GM12874 (cell line): ENCODE data around the gene EFCAB6.

Experiments
- TF ChIP-seq, protein P1 (sequence below): IDR thresholded peaks from 2 replicates; pipeline ENCODE4 v1.5.1; 2011; ENCODE audit warnings: low read depth, mild to moderate bottlenecking, control low read depth, low read length, moderate library complexity; ENCODE audit not compliant: insufficient read depth

The EFCAB6 gene

DNA sequence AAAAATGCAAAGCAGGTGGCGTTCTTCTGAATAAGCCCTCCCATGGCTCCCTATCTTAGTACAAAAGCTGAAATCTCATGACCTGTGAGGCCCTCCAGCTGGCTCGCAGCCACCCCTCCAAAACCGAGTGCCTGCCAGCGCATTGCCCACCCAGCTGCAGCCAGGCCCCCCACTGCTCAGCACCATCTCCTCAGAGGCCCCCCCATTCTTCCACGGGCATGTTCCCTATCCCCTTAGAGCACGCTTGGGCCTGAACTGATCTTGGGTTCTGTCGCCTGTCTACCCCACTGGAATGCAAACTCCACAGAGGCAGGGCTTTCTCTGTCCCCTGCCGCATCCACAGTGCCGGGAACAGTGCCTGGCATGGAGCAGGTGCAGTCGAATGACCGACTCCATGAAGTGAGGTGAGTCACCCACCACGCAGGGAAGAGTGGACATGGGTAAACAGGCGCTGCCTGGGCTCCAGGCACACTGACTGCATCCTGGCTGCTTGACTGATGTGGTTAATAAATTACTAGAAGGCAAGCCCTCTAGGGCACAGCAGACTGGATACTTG, 11.3 kb upstream of the EFCAB6 start:
- TF ChIP-seq, protein P1, sequence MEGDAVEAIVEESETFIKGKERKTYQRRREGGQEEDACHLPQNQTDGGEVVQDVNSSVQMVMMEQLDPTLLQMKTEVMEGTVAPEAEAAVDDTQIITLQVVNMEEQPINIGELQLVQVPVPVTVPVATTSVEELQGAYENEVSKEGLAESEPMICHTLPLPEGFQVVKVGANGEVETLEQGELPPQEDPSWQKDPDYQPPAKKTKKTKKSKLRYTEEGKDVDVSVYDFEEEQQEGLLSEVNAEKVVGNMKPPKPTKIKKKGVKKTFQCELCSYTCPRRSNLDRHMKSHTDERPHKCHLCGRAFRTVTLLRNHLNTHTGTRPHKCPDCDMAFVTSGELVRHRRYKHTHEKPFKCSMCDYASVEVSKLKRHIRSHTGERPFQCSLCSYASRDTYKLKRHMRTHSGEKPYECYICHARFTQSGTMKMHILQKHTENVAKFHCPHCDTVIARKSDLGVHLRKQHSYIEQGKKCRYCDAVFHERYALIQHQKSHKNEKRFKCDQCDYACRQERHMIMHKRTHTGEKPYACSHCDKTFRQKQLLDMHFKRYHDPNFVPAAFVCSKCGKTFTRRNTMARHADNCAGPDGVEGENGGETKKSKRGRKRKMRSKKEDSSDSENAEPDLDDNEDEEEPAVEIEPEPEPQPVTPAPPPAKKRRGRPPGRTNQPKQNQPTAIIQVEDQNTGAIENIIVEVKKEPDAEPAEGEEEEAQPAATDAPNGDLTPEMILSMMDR = no peak

DNA sequence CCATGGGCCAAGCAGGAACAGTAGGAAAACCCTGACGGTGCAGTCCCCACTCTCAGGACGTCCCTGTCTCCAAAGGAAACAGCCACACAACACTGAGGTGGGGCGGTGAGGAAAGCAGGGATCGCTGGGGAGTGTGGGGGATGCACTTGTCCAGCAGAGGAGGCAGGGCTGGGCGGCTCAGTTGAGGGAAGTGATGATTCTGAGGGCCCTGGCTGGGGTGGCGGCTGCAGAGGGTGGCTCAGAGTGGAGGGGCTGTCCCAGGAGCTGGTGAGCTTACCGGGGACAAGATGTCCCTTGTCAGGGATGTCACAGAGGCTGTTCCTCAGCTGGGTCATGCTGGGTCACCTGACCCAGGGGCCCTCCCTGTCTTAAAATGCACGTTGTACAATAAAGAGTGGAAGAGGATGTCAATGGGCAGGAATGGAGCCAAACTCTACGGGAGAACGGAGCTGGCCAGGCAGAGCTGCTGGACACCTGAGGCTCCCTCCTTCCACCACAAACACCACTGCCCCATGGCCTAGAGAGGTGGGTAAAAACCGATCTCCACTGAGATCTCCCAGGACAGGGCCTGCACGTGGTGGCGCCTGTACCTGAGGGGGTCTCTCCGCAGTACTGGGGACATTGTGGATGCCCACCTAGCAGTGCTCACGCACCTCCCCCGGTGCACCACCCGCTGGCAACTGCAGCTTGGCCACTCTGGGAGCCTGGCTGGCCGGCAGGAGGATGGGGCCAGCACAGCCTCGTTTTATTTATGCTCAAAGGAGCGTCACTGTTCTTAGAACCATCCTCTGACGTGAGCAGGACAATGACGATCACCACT, 9.7 kb upstream of the EFCAB6 start:
- TF ChIP-seq, protein P1 = no peak

DNA sequence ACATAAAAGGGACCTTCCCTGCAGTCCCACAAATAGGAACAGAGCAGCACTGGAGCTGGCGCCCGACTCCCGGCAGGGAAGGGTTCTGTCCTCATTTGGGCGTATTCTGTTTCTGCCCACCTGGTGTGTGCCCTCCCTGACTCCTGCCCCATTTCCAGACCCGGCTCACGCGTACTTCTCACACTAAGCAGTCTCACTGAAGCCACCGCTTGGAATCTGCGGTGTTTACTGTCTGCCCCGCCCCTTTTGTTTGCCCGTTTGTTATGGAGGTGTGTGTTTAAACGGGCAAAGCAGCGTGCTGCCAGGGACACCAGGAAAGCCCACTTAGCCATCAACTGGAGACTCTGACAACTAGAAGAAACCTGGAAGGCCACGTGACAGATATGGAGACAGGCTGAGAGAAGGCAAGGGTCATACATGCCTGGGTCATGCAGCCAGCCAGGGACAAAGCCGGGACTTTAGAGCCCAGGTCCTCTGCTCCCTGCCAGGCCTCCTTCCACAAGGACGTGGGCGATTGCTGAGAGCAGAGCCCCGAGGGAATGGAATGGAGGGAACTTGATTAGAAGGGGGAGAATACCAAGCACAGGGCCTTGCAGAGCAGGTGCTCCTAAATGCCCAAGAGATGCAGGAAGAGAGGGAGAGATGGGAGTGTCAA, 8.7 kb upstream of the EFCAB6 start:
- TF ChIP-seq, protein P1 = no peak

DNA sequence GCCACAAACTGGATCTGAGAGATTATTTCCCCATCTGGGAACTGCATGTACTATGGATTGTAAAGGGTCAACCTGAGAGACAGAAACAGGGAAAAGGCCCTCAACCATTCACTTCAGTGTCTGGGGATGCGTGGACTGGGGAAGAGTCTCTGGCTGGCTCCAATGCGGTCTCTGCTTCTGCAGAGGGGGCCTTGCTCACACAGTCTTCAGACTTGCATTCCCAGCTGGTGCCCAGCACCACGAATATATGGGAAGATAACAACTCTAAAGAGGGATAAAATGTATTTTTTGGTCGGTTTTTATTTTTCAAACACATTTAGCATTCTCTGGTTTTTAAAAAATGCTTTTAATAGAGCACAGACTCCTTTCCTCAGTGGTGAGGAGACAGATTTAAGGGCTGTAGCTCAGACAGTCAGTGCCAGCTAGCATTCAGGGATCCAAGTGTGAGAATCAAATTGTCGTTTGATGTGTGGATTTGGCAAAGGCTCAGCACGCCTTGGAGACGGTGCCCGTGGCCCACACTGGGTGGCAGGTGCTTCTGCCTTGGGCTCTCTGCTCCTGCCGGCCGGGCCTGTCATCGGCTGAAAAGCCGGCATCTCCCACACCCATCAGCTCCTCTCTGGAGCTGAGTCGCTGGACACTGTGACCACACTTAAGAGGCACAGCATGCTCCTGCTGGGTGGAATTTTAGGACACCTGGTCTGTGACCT, 8.0 kb upstream of the EFCAB6 start:
- TF ChIP-seq, protein P1 = no peak

DNA sequence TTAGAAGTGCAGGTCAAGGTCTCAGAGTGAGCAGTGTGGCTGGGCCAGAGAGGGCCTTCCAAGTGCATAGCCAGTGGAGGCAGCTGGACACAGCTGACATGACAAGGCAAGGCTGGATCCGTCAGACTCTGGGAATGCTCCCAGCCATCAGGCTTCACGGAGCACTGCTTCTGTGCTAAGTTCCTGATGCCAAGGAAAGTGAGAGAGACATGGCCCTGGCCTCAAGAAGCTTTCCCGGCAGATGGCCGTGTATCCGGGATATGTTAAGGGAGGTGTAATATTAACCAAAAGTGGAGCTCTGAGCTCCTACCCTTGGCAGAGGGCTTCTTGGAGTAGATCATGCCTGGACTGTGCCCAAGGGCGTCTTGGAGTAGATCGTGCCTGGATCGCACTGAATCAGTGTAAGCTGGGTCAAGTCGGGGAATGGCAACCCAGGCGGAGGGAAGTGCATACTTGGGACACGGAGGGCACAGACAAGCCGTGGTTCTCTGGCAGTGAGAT, 7.4 kb upstream of the EFCAB6 start:
- TF ChIP-seq, protein P1 = no peak

DNA sequence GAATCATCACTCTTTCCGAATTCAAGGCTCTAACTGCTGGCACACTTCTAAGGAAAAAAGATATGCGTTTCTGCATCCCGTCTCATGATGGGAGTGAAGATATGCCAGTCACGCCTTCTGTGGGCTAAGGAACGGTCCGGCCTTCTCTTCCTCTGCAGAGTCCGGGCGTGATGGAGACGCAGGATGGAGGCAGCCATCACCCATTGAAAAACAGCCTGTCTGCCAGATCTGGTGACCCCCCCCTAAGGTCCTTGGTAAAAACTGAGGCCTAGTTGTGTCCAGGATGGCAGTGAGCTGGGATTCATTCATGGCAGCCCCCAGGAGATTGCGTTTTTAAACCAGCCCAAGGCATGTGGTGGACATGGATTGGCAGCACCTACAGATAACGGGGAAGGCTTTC, 6.9 kb upstream of the EFCAB6 start:
- TF ChIP-seq, protein P1 = no peak

DNA sequence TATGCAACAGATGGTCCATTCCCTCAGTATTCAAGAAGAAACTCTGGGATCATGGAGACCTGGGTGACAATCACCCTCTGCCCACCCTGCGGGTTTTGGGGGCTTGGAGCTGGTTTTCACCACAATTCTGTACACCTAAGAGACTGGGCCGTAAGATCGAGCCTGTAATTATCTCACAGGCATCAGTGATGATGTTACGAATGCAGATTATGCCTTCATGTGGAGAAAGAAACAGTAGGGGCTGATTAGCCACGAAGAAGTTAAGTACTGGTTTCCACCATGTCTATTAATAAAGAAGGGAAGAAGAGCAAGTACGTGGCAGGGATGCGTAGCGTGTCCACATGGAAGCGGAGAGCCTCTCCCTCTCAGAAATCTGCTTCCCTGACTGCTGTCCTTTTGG, 5.3 kb upstream of the EFCAB6 start:
- TF ChIP-seq, protein P1 = no peak
